Measurements from ENCODE around the gene CUBN. TPM values are rescaled to one million over a fixed set of nuclear protein-coding genes. Genes with fewer than 3 reads are reported as not detected.

Gene CUBN
- total and polyA plus RNA-seq, 2 of the 13 experiments (the other 11 are each of a cell fraction or from before 2014, with no cell fraction given), result 0.27 to 0.32 TPM

DNA sequence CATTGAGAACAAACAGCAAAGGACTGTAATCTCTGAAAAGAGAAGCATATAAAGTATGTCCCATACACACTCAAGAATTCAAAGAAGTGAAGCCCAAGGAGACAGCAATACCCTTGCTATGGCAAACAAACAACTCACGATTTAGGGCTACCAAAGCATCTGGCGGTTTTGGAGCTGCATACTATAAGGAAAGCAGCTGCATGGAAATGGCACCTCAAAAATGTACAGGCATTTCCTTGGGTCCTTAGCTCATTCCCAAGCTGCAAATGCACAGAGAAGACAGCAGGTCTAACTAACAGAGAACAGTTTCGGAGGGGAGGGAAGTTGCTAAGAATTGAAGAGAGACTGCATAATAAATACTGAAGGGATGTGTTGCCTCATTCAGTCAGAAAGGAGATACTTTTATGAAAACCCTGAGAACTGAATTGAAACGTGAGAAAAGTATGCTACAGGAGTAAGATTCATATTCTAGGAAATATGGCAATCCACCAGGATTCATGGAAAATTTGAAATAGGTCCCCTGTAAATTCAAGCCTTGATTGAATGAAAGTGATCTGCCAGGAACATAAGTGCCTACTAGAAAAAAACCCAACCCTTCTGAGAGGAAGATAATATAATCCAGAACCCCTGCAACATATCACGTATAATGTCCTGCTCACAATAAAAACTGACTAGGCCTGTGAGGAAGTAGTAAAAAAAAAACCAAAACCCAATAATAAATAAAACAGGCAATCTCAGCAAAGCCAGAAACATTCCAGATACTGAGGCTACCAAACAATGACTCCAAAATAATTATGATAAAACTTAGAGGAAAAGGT, 36.4 kb downstream of the CUBN start:
- Histone ChIP-seq H3K27me3 (ENCODE audit: control insufficient read depth in 1 of 2, insufficient read depth in 2 of 2, low read length in 2 of 2) (no peaks in the 10 kb centered on the region; a peak in 1 of 5 replicates), H3K4me2 (ENCODE audit: low read depth, low read length) (no peak overlapping the region), H3K79me2 (ENCODE audit: insufficient read depth, low read length) (no peaks in the 10 kb centered on the region), H4K20me1 (ENCODE audit: insufficient read depth, low read length) (no peaks in the 10 kb centered on the region), H3K9ac (ENCODE audit: insufficient read depth, low read depth, low read length) (no peak overlapping the region), H3K36me3 (replicated peaks in 1 of 2; ENCODE audit: control insufficient read depth in 1 of 2, insufficient read depth in 2 of 2, low read length in 2 of 2) (no peaks in the 10 kb centered on the region), H2AFZ (ENCODE audit: low read length) (no peak overlapping the region), H3K4me1 (ENCODE audit: insufficient read depth, low read length) (no peaks in the 10 kb centered on the region), H3K27ac (ENCODE audit: extremely low read length, insufficient read depth, low read length) (no peak overlapping the region), H3K4me3 (replicated peaks in 1 of 3; ENCODE audit: insufficient read depth in 1 of 3, low read depth in 2 of 3, low read length in 3 of 3) (no peak overlapping the region), H3K9me3 (ENCODE audit: low read length) (no peaks in the 10 kb centered on the region)
- intact Hi-C loops (cut with micrococcal nuclease; ENCODE audit: unreplicated experiment), result no loop called here
- DNase-seq (ENCODE audit: low spot score) (no peak), FAIRE-seq (no peak), ATAC-seq (no peak)
- in situ Hi-C loops (cut with HindIII; ENCODE audit: extremely low pct_ligation_motif_present, low pct_unique_long_range_greater_than_20kb), result no loop called here
- CTCF ChIA-PET (ENCODE audit: low intra/inter-chr PET ratio, low total read pairs), result no interaction called here
- WGBS (ENCODE audit: low lambda C conversion rate), result 29% methylated on average over 5 of the region's 5 CpGs
- POLR2A ChIA-PET, result no interaction called here
- no TSS peak for BruUV-seq (replicated peaks)
- TF ChIP-seq SNAI1 (CRISPR knock-in tag; IDR thresholded peaks at IDR 0.05; ENCODE audit: borderline replicate concordance) (no peak), BRF2 (CRISPR knock-in tag; IDR thresholded peaks at IDR 0.05) (no peak), ZNF205 (CRISPR knock-in tag; IDR thresholded peaks at IDR 0.05) (no peak), AGO1 (IDR thresholded peaks at IDR 0.05; ENCODE audit: low read depth, low read length, poor library complexity, severe bottlenecking) (no peak), MEIS2 (CRISPR knock-in tag; IDR thresholded peaks at IDR 0.05) (no peak), ZNF451 (CRISPR knock-in tag; IDR thresholded peaks at IDR 0.05) (no peak), ZNF616 (CRISPR knock-in tag; IDR thresholded peaks at IDR 0.05; ENCODE audit: low read depth) (no peak), ZNF83 (CRISPR knock-in tag; IDR thresholded peaks at IDR 0.05; ENCODE audit: borderline replicate concordance) (no peak), ZNF441 (CRISPR knock-in tag; IDR thresholded peaks at IDR 0.05; ENCODE audit: borderline replicate concordance) (no peak), NFYB (CRISPR knock-in tag; IDR thresholded peaks at IDR 0.05) (no peak), KAT2B (IDR thresholded peaks at IDR 0.05; ENCODE audit: borderline replicate concordance, low read depth, low read length) (no peak), ZNF292 (CRISPR knock-in tag; IDR thresholded peaks at IDR 0.05; ENCODE audit: borderline replicate concordance, low read depth) (no peak), GFI1 (CRISPR knock-in tag; IDR thresholded peaks at IDR 0.05; ENCODE audit: borderline replicate concordance) (no peak), ZBTB26 (CRISPR knock-in tag; IDR thresholded peaks at IDR 0.05; ENCODE audit: borderline replicate concordance) (no peak), ZNF780A (CRISPR knock-in tag; IDR thresholded peaks at IDR 0.05) (no peak), SKIL (CRISPR knock-in tag; IDR thresholded peaks at IDR 0.05; ENCODE audit: borderline replicate concordance) (no peak), BHLHE40 (IDR thresholded peaks at IDR 0.05; ENCODE audit: low read length) (no peak)
- TF ChIP-seq, protein P1, sequence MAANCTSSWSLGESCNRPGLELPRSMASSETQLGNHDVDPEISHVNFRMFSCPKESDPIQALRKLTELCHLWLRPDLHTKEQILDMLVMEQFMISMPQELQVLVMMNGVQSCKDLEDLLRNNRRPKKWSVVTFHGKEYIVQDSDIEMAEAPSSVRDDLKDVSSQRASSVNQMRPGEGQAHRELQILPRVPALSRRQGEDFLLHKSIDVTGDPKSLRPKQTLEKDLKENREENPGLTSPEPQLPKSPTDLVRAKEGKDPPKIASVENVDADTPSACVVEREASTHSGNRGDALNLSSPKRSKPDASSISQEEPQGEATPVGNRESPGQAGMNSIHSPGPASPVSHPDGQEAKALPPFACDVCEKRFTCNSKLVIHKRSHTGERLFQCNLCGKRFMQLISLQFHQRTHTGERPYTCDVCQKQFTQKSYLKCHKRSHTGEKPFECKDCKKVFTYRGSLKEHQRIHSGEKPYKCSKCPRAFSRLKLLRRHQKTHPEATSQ (CRISPR knock-in tag; IDR thresholded peaks at IDR 0.05; ENCODE audit: borderline replicate concordance), result no peak
